RKO (cell line): ENCODE data around the gene SYS1.

ENCODE experiments used
- DNase-seq: peaks from one replicate; pipeline ENCODE4 v3.0.0-alpha.2; 2016; ENCODE audit warnings: low spot score

Gene SYS1

DNA sequence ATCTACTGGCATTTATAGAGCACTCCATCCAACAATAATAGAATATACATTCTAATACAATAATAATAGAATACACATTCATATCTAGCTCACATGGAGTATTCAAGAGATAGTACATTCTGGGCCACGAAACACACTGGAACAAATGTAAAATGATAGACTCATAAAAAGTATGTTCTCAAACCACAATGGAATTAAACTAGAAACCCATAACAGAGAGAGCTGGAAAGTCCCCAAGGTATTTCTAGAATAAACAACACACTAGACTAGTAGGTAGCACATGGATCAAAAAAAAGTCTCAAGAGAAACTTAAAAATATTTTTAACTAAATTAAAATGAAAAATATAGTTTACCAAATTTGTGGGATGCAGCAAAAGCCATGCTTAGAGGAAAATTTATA lies 24.3 kb downstream of the SYS1 start:
- no peak for DNase-seq

- no peak for DNase-seq
Measured at GRCh38 chr20:45390931-45391330, 28.0 kb downstream of the SYS1 start.

- no peak for DNase-seq
Measured at GRCh38 chr20:45391559-45391958, 28.6 kb downstream of the SYS1 start.

DNA sequence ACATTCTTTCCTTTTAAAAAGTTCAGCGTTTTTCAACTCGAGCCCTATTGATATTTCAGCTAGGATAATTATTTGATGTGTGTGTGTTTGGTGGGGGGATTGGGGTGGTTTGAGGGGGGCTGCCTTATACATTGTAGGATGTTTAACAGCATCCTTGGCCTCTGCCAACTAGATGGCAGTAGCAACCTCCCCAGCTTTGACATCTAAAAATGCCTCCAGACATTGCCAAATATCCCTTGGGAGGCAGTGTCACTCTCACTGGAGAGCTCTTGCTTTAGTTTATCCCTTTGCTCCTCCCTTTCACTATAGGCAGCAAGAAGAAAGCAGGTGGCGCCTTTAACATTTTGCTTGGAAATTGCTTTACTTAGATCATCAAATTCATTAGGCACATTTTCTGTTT lies 29.8 kb downstream of the SYS1 start:
- DNase-seq: peak; percentile 39

DNA sequence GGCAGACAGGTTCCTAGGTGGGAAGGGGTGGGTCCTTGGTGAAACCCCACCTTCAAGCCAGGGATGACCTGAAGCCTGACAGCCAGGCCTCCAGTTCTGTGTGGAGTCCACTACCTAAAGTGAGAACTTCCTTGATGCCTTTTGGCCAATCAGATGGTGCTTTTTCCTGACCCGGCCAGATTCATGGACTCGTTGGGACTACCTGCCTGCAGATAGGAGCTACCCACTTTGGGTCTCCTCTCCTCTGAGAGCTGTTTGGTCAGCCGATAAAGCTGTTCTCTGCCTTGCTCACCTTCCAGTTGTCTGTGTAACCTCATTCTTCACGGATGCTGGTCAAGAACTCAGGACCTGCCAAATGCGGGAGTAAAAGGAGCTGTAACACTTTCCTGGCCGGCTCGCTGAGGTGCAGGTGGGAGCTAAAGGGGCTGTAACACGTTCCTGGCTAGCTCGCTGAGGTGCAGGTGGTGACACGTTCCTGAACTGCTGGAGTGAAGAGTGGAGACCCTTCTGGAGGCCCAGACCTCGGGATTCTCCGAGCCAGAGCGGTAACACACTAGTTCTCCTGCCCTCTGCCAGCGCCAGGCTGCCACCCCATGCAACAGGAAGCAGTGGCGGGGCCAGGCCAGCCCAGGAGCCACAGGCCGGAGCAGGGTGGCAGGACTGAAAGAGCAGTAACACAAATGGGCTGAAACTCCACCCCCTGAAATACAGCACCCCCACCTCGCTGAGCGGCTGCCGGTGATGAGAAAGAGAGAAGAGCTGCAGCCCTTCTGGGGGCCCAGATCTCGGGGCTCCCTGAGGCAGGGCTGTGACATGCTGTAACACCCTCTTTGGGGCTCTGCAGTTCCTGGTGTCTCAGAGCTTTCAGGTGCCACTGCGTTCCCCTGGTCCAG lies 31.5 kb downstream of the SYS1 start:
- DNase-seq: no peak

GRCh38 chr20:45395114-45395415 lies 32.1 kb downstream of the SYS1 start:
- no peak for DNase-seq

DNA sequence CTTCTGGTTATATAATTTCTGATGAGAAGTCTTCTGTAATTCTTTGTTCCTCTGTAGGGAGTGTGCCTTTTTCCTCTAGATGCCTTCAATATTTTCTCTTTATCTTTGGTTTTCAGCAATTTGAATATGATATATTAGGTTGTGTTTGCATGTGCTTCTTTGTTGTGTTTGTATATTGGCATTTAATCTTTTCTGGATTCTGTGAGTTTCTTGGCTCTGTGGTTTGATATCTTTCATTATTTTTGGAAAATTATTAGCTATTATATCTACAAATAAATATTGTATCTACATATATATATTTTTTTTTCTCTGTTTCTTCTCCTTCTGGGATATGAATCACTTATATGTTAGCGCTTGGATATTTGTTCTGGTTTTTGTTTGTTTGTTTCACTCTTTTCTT lies 36.1 kb downstream of the SYS1 start:
- no peak for DNase-seq

DNA sequence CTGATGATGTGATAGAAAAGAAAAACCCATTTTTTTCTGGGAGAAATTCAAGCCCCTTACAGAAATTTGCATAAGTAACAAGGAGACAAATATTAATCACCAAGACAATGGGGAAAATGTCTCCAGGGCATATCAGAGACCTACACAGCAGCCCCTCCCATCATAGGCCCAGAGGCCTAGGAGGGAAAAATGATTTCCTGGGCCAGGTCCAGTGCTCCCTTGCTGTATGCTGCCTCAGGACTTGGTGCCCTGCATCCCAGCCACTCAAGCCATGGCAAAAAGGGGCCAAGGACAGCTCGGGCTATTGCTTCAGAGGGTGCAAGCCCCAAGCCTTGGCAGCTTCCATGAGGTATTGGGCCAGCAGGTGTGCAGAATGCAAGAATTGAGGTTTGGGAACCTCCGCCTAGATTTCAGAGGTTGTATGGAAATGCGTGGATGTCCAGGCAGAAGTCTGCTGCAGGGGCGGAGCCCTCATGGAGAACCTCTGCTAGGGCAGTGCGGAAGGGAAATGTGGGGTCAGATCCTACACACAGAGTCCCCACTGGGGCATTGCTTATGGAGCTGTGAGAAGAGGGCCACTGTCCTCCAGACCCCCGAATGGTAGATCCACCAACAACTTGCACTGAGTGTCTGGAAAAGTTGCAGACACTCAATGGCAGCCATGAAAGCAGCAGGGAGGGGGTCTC lies 37.5 kb downstream of the SYS1 start:
- no peak for DNase-seq

- peak; percentile 43 for DNase-seq
Measured at GRCh38 chr20:45402946-45403345, 40.0 kb downstream of the SYS1 start.

- DNase-seq: no peak
Measured at GRCh38 chr20:45404438-45404837, 41.5 kb downstream of the SYS1 start.

GRCh38 chr20:45405571-45406259 lies 42.8 kb downstream of the SYS1 start:
- DNase-seq: peak; percentile 89

GRCh38 chr20:45406260-45407066 lies 43.5 kb downstream of the SYS1 start:
- DNase-seq: peak; percentile 80

DNA sequence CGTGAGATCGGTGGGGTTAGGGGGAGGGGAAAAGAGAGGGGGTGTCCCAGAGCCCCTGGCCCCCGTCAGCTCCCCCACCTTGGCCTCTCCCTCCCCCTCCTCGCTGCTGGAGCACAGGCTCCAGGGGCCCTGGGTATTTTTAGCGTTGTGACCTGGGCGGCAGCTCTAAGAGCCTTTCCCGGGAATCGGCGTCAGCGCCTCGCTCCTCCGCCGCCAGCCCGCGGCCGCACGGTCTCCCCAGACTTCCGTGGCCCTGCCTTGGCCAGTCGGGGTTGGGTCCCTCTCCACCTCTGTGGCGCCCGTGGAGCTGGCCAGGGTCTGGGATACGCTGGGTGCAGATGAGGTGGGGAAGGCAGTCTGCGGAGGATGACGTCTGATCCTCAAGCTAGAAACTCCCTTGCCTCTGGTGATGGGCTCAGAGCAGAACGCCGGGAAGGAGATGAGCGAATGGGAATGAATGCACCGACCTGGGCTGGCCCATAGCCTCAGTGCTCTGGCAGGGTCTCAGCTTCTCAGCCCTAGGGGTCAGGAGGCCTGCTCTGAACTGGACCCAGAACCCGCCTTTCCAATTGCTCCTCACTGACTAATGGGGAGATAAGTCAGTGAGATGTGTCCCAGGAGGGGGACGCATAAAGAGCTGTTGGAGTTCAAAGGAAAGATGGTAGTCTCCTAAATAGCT lies 44.2 kb downstream of the SYS1 start:
- DNase-seq: peak; percentile 76

GRCh38 chr20:45407783-45408645 lies 45.1 kb downstream of the SYS1 start, which contains the start of gene DBNDD2:
Gene DBNDD2 (plus strand): TSS chr20:45408289. CDS start chr20:45408468, 179 bp downstream.
- peak; percentile 76 for DNase-seq

DNA sequence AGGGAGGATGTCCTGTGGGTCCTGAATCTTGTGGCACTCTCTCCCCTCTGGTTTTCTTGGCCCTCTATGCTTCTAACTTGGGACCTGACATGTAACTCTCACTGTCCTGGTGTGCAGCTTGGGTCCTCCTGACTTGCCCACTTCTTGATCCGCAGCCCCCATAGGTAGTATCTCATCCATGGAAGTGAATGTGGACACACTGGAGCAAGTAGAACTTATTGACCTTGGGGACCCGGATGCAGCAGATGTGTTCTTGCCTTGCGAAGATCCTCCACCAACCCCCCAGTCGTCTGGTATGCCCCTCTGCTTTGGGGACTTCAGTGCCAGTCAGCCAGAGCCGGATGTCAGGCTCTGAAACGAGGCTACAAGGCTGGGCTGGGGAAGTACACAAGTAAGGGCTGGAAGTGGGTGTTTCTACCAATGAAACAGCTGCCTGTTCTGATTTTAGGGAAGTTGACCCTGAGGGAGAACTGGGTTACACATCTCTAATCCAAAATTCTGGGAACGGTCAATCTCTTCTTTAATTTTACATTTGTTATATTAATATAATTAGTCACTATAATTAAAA lies 45.8 kb downstream of the SYS1 start:
- no peak for DNase-seq

DNA sequence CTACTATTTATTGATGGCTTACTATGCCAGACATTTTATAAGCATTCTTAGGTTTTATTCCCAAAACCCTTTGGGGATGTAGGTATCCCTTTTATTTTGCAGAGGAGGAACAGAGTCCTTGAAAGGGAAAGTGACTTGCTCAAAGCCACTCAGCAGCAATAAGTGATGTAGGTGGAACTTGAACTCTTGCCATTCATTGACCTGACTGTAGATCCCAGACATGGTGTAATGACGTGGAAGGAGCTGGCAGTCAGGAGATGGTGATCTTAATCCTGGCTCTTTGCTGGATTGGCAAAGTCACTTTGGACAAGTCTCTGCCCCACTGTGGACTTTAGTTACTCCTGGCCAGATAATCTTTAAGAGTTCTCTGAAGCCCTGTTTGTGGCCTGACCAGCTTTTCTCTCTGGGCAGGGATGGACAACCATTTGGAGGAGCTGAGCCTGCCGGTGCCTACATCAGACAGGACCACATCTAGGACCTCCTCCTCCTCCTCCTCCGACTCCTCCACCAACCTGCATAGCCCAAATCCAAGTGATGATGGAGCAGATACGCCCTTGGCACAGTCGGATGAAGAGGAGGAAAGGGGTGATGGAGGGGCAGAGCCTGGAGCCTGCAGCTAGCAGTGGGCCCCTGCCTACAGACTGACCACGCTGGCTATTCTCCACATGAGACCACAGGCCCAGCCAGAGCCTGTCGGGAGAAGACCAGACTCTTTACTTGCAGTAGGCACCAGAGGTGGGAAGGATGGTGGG lies 46.7 kb downstream of the SYS1 start:
- DNase-seq: no peak

GRCh38 chr20:45410887-45411286 lies 47.9 kb downstream of the SYS1 start:
- no peak for DNase-seq

- no peak for DNase-seq
Measured at GRCh38 chr20:45412653-45413052, 49.7 kb downstream of the SYS1 start.

- no peak for DNase-seq
Measured at GRCh38 chr20:45413479-45413878, 50.5 kb downstream of the SYS1 start.
